Astrocyte (in vitro differentiated cells and primary cell): Measurements from ENCODE around the gene YTHDC1. TPM values are rescaled to one million over a fixed set of nuclear protein-coding genes. Genes with fewer than 3 reads are reported as not detected.

Experiments
- DNase-seq: peaks from one replicate; pipeline ENCODE4 v3.0.0-alpha.2; 2010; ENCODE audit warnings: low read depth
- FAIRE-seq: peaks from 2 replicates; lab custom pipeline; 2011; peaks lifted over from hg19 to GRCh38; lab: Jason Lieb, UNC
- H2AFZ ChIP-seq: 2 replicates; pipeline ENCODE4 v1.6.0; 2012; ENCODE audit warnings: low read depth, low read length, inconsistent platforms
- H3K27ac ChIP-seq: 2 replicates; pipeline ENCODE4 v1.5.1; 2011; ENCODE audit warnings: low read depth, low read length, inconsistent platforms
- H3K27me3 ChIP-seq: 2 replicates; pipeline ENCODE4 v1.6.0; 2011; ENCODE audit warnings: low read length, inconsistent platforms; ENCODE audit not compliant: insufficient read depth
- H3K36me3 ChIP-seq: 2 replicates; pipeline ENCODE4 v1.5.1; 2011; ENCODE audit warnings: low read length, inconsistent platforms; ENCODE audit not compliant: insufficient read depth
- H3K4me1 ChIP-seq: 2 replicates; pipeline ENCODE4 v1.5.1; 2011; ENCODE audit warnings: low read length, inconsistent platforms; ENCODE audit not compliant: insufficient read depth
- H3K4me2 ChIP-seq: 2 replicates; pipeline ENCODE4 v1.6.0; 2012; ENCODE audit warnings: low read length, inconsistent platforms
- H3K4me3 ChIP-seq: 2 replicates; pipeline ENCODE4 v1.5.1; 2011; ENCODE audit warnings: low read depth, mild to moderate bottlenecking, low read length, inconsistent platforms; ENCODE audit not compliant: insufficient read depth
- H3K79me2 ChIP-seq: 2 replicates; pipeline ENCODE4 v1.6.0; 2012; ENCODE audit warnings: mild to moderate bottlenecking, low read length, inconsistent platforms; ENCODE audit not compliant: insufficient read depth
- H3K9ac ChIP-seq: 2 replicates; pipeline ENCODE4 v1.6.0; 2012; ENCODE audit warnings: mild to moderate bottlenecking, low read length, inconsistent platforms
- H3K9me3 ChIP-seq: 2 replicates; pipeline ENCODE4 v1.5.1; 2012; ENCODE audit warnings: low read depth, mild to moderate bottlenecking, low read length, inconsistent platforms; ENCODE audit not compliant: insufficient read depth
- H4K20me1 ChIP-seq: 2 replicates; pipeline ENCODE4 v1.6.0; 2012; ENCODE audit warnings: low read length, inconsistent platforms; ENCODE audit not compliant: insufficient read depth
- H3K27ac Mint-ChIP-seq: one replicate; pipeline ENCODE4 v1.8.0; 2021; ENCODE audit warnings: mild to moderate bottlenecking, mixed read lengths; ENCODE audit not compliant: unreplicated experiment
- H3K27me3 Mint-ChIP-seq: one replicate; pipeline ENCODE4 v1.8.0; 2021; ENCODE audit warnings: low read depth, mixed read lengths; ENCODE audit not compliant: unreplicated experiment
- H3K36me3 Mint-ChIP-seq: one replicate; pipeline ENCODE4 v1.8.0; 2021; ENCODE audit warnings: low read depth, mixed read lengths; ENCODE audit not compliant: unreplicated experiment
- H3K4me1 Mint-ChIP-seq: one replicate; pipeline ENCODE4 v1.8.0; 2021; ENCODE audit warnings: low read depth, mixed read lengths; ENCODE audit not compliant: unreplicated experiment
- H3K4me3 Mint-ChIP-seq: one replicate; pipeline ENCODE4 v1.8.0; 2021; ENCODE audit warnings: mild to moderate bottlenecking, moderate library complexity, mixed read lengths; ENCODE audit not compliant: unreplicated experiment
- H3K9me3 Mint-ChIP-seq: one replicate; pipeline ENCODE4 v1.8.0; 2021; ENCODE audit warnings: mild to moderate bottlenecking, mixed read lengths; ENCODE audit not compliant: unreplicated experiment
- EZH2 ChIP-seq: IDR thresholded peaks from 2 replicates; pipeline ENCODE4 v1.6.1; 2012; ENCODE audit warnings: mild to moderate bottlenecking, low read length, inconsistent platforms; ENCODE audit not compliant: insufficient read depth
- total RNA-seq: library from RNA; stranded (reverse); gene quantifications from 2 replicates; pipeline ENCODE4 v1.2.1, GENCODE V29; 2021
- TF ChIP-seq, protein P1 (sequence below): IDR thresholded peaks from 2 replicates; pipeline ENCODE4 v1.5.1; 2011; ENCODE audit warnings: low read depth, mild to moderate bottlenecking, inconsistent platforms, low read length, moderate library complexity; ENCODE audit not compliant: insufficient read depth

YTHDC1 gene
- total RNA-seq, 1 donor from 2014 or later = 95.9 TPM

DNA sequence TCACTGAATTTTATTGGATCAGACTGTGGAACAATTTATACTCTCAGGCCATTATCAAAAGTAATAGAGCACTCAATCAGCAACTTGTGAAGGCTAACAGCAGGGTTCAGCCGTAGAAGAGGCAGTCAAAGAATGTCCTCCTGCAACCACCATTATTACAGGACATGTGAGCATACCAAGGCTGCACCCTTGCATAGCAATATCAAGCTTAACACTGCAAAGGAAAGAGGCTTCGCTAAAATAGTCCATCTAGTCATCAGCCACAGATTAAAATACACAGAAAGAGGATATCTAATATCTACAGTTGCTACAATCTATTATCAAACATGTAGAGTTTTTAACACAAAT lies 61.5 kb downstream of the YTHDC1 start:
- H3K4me3 ChIP-seq = no peak overlapping the region
- no peaks in the 10 kb centered on the region for H3K27me3 ChIP-seq
- no peaks in the 10 kb centered on the region for H3K36me3 Mint-ChIP-seq
- no peak for FAIRE-seq
- no peaks in the 10 kb centered on the region for H3K9me3 ChIP-seq
- H3K27ac Mint-ChIP-seq = no peak overlapping the region
- peaks cover 9% of the 10 kb centered on the region for H3K4me1 Mint-ChIP-seq
- H2AFZ ChIP-seq = no peak overlapping the region
- no peak overlapping the region for H3K4me2 ChIP-seq
- no peak overlapping the region for H3K9ac ChIP-seq
- no peaks in the 10 kb centered on the region for H3K27me3 Mint-ChIP-seq
- no peak for TF ChIP-seq EZH2
- TF ChIP-seq, protein P1, sequence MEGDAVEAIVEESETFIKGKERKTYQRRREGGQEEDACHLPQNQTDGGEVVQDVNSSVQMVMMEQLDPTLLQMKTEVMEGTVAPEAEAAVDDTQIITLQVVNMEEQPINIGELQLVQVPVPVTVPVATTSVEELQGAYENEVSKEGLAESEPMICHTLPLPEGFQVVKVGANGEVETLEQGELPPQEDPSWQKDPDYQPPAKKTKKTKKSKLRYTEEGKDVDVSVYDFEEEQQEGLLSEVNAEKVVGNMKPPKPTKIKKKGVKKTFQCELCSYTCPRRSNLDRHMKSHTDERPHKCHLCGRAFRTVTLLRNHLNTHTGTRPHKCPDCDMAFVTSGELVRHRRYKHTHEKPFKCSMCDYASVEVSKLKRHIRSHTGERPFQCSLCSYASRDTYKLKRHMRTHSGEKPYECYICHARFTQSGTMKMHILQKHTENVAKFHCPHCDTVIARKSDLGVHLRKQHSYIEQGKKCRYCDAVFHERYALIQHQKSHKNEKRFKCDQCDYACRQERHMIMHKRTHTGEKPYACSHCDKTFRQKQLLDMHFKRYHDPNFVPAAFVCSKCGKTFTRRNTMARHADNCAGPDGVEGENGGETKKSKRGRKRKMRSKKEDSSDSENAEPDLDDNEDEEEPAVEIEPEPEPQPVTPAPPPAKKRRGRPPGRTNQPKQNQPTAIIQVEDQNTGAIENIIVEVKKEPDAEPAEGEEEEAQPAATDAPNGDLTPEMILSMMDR = no peak
- DNase-seq = no peak
- no peaks in the 10 kb centered on the region for H4K20me1 ChIP-seq
- no peak overlapping the region for H3K27ac ChIP-seq
- no peak overlapping the region for H3K4me3 Mint-ChIP-seq
- H3K79me2 ChIP-seq = no peaks in the 10 kb centered on the region
- H3K4me1 ChIP-seq = no peaks in the 10 kb centered on the region
- H3K36me3 ChIP-seq = no peaks in the 10 kb centered on the region
- no peaks in the 10 kb centered on the region for H3K9me3 Mint-ChIP-seq

GRCh38 chr4:68287704-68288392 lies 62.0 kb downstream of the YTHDC1 start:
- Histone ChIP-seq H3K27me3 (no peaks in the 10 kb centered on the region), H3K4me1 (no peaks in the 10 kb centered on the region), H3K27ac (no peak overlapping the region), H3K79me2 (no peaks in the 10 kb centered on the region), H2AFZ (no peak overlapping the region), H4K20me1 (no peaks in the 10 kb centered on the region), H3K4me3 (no peak overlapping the region), H3K9me3 (no peaks in the 10 kb centered on the region), H3K36me3 (no peaks in the 10 kb centered on the region), H3K9ac (no peak overlapping the region), H3K4me2 (no peak overlapping the region)
- TF ChIP-seq, protein P1 = no peak
- no peak for TF ChIP-seq EZH2
- Mint-ChIP-seq H3K36me3 (no peaks in the 10 kb centered on the region), H3K9me3 (no peaks in the 10 kb centered on the region), H3K27ac (no peak overlapping the region), H3K27me3 (no peaks in the 10 kb centered on the region), H3K4me1 (peaks cover 9% of the 10 kb centered on the region), H3K4me3 (no peak overlapping the region)
- no peak for DNase-seq
- FAIRE-seq = no peak

DNA sequence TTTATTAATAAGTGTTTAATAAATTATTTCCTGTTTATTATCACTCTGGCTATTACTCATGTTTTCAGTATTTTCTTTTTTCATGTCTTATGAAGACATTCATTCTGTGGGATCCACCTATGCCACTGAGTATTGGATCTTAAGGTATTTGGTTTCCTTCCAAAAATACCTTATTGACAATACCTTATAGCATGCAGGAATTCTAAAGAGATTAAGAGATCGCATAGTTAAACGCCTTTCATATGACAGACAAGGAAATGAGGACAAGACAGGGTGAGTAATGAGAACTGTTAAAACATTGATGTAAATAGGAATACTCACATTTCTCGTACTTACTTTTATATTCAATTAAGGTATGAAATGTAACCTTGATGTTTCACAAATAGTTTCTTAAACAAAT lies 66.2 kb downstream of the YTHDC1 start:
- no peak for DNase-seq
- no peak overlapping the region for H3K4me2 ChIP-seq
- no peak overlapping the region for H3K9ac ChIP-seq
- no peaks in the 10 kb centered on the region for H3K9me3 ChIP-seq
- no peaks in the 10 kb centered on the region for H4K20me1 ChIP-seq
- no peak overlapping the region for H2AFZ ChIP-seq
- H3K4me1 ChIP-seq = no peaks in the 10 kb centered on the region
- no peaks in the 10 kb centered on the region for H3K27me3 ChIP-seq
- no peaks in the 10 kb centered on the region for H3K27me3 Mint-ChIP-seq
- no peak overlapping the region for H3K4me3 Mint-ChIP-seq
- no peak overlapping the region for H3K27ac Mint-ChIP-seq
- no peaks in the 10 kb centered on the region for H3K36me3 Mint-ChIP-seq
- no peaks in the 10 kb centered on the region for H3K79me2 ChIP-seq
- TF ChIP-seq, protein P1 = no peak
- TF ChIP-seq EZH2 = no peak
- H3K27ac ChIP-seq = no peak overlapping the region
- H3K4me1 Mint-ChIP-seq = peaks cover 10% of the 10 kb centered on the region
- no peak for FAIRE-seq
- no peaks in the 10 kb centered on the region for H3K9me3 Mint-ChIP-seq
- no peak overlapping the region for H3K4me3 ChIP-seq
- H3K36me3 ChIP-seq = no peaks in the 10 kb centered on the region
